Right renal pelvis (tissue), 4 donors: Measurements from ENCODE around the gene PAOX. TPM values are rescaled to one million over a fixed set of nuclear protein-coding genes. Genes with fewer than 3 reads are reported as not detected.
A peak's percentile ranks its signal among the peaks of the same experiment; 100 is the strongest.
"Not testable (repeated sequence)": the region's sequence is repeated elsewhere in the genome, so short reads cannot be mapped to it uniquely, and the experiment has no call there.

ENCODE experiments used
- DNase-seq, 4 donors: peaks; one replicate each; pipeline ENCODE4 v3.0.0-alpha.2; 2013; ENCODE audit warnings: low read depth in 4 of 4, low spot score in 3 of 4, missing footprints in 1 of 4
- polyA plus RNA-seq, 4 donors: library from polyadenylated mRNA; unstranded; fragments of 120-200 nt; gene quantifications; one replicate each; pipeline ENCODE4 v1.2.1, GENCODE V29; 2013; ENCODE audit not compliant: insufficient read length in 4 of 4

Gene PAOX
- polyA plus RNA-seq, 4 donors: 5.5 to 7.6 (median 5.8) TPM

- no peak for DNase-seq
Observed at GRCh38 chr10:133379801-133380666, 972 bp downstream of the PAOX start.

GRCh38 chr10:133381036-133381435 is 2.0 kb downstream of the PAOX start:
- DNase-seq: no peak

GRCh38 chr10:133383551-133383950 is 4.5 kb downstream of the PAOX start:
- DNase-seq: no peak

- DNase-seq: no peak
Observed at GRCh38 chr10:133384071-133384470, 5.0 kb downstream of the PAOX start.

GRCh38 chr10:133385214-133385613 is 6.2 kb downstream of the PAOX start:
- DNase-seq: no peak

- DNase-seq: not testable (repeated sequence)
Observed at GRCh38 chr10:133386951-133387350, 7.9 kb downstream of the PAOX start.

GRCh38 chr10:133388236-133388972 is 9.3 kb downstream of the PAOX start:
- no peak for DNase-seq

- no peak for DNase-seq
Observed at GRCh38 chr10:133388973-133389818, 10.1 kb downstream of the PAOX start.

GRCh38 chr10:133390597-133391248 is 11.7 kb downstream of the PAOX start:
- no peak for DNase-seq

GRCh38 chr10:133391249-133391635 is 12.2 kb downstream of the PAOX start:
- DNase-seq: no peak

GRCh38 chr10:133391761-133392518 is 12.9 kb downstream of the PAOX start:
- DNase-seq: no peak

- no peak for DNase-seq
Observed at GRCh38 chr10:133393401-133394063, 14.5 kb downstream of the PAOX start.

GRCh38 chr10:133394064-133394663 is 15.1 kb downstream of the PAOX start, which contains the start of gene MTG1:
Gene MTG1, plus strand, starts transcription at chr10:133394157. Its CDS starts 64 bp downstream, at chr10:133394221.
- peak; percentile 88 to 93 (median 90) for DNase-seq

GRCh38 chr10:133394801-133395221 is 15.7 kb downstream of the PAOX start:
- no peak for DNase-seq

GRCh38 chr10:133396035-133396624 is 17.1 kb downstream of the PAOX start:
- no peak for DNase-seq

- no peak for DNase-seq
Observed at GRCh38 chr10:133397938-133398337, 18.9 kb downstream of the PAOX start.

- no peak for DNase-seq
Observed at GRCh38 chr10:133399123-133399601, 20.1 kb downstream of the PAOX start.
